ENCODE data around the gene CASP2. TPM values are rescaled to one million over a fixed set of nuclear protein-coding genes. Genes with fewer than 3 reads are reported as not detected.
A peak's percentile ranks its signal among the peaks of the same experiment; 100 is the strongest.
"Not testable (repeated sequence)": the region's sequence is repeated elsewhere in the genome, so short reads cannot be mapped to it uniquely, and the experiment has no call there.

CASP2 gene
- total RNA-seq, 1 experiment from 2014 or later = 67.2 TPM

GRCh38 chr7:143263266-143264195 is 24.6 kb upstream of the CASP2 start, which contains the start of gene GSTK1:
TSS of gene GSTK1 (plus strand) at chr7:143263441. CDS start at chr7:143263514, 73 bp downstream.
- H3K27me3 ChIP-seq (ENCODE audit: insufficient read depth, low read depth) = no peaks in the 10 kb centered on the region
- BruUV-seq (replicated peaks) = TSS peak; percentile 66
- H3K27ac ChIP-seq = peak within 1 kb of the TSS; percentile 36
- peaks cover 27% of the 10 kb centered on the region for H3K36me3 ChIP-seq (ENCODE audit: low read depth)
- peak within 1 kb of the TSS; percentile 93 for H3K4me2 ChIP-seq
- peaks cover 34% of the 10 kb centered on the region for H3K79me2 ChIP-seq (ENCODE audit: low read depth)
- no peaks in the 10 kb centered on the region for H3K9me2 ChIP-seq (ENCODE audit: insufficient read depth)
- no peak for TF ChIP-seq CTCF (conservative IDR thresholded peaks at IDR 0.05)
- TF ChIP-seq EZH2 (IDR thresholded peaks at IDR 0.05; ENCODE audit: low read depth) = no peak
- CTCF ChIA-PET = interaction anchor here (0.6 to 1.6 kb wide), 6 partner anchors 16 to 117 kb away, joined by 3 to 7 read pairs (median 4); partner anchors contain the start of gene CASP2
- intact Hi-C loops (cut with micrococcal nuclease; ENCODE audit: unreplicated experiment) = loop anchor here (1.0 kb wide), 2 partner anchors 14 to 22 kb away; no protein-coding TSS in a partner anchor
- POLR2A ChIA-PET (ENCODE audit: unreplicated experiment) = interaction anchor here (0.5 to 1.6 kb wide), 9 partner anchors 9 to 479 kb away, joined by 3 to 27 read pairs (median 5); no protein-coding TSS in a partner anchor
- no peaks in the 10 kb centered on the region for H4K20me1 ChIP-seq (ENCODE audit: insufficient read depth)
- H3K4me3 ChIP-seq = peak within 1 kb of the TSS; percentile 90
- peaks cover 48% of the 10 kb centered on the region for H3K4me1 ChIP-seq (replicated peaks; ENCODE audit: insufficient read depth)
- no peaks in the 10 kb centered on the region for H3K9me3 ChIP-seq (ENCODE audit: insufficient read depth, low read depth)
- H3F3A ChIP-seq (ENCODE audit: insufficient read depth, low read depth) = peaks cover 39% of the 10 kb centered on the region
- peak within 1 kb of the TSS; percentile 88 for H2AFZ ChIP-seq
- peak; percentile 68 to 81 for DNase-seq

GRCh38 chr7:143264196-143264568 is 24.0 kb upstream of the CASP2 start:
- intact Hi-C loops (cut with micrococcal nuclease; ENCODE audit: unreplicated experiment) = not testable (repeated sequence)
- peak overlapping the region; percentile 36; the same call in 1 of the 2 replicates for H3K27ac ChIP-seq
- CTCF ChIA-PET = interaction anchor here (0.7 kb wide), 1 partner anchor 35 kb away, joined by 3 read pairs; no protein-coding TSS in a partner anchor

GRCh38 chr7:143265017-143265693 is 23.0 kb upstream of the CASP2 start:
- H3K4me2 ChIP-seq = peak overlapping the region; percentile 93
- intact Hi-C loops (cut with micrococcal nuclease; ENCODE audit: unreplicated experiment) = no loop called here

More at GRCh38 chr7:143264196-143264568, 24.0 kb upstream of the CASP2 start:
- not testable (repeated sequence) for BruUV-seq (replicated peaks); H3K9me3 ChIP-seq (ENCODE audit: insufficient read depth, low read depth); DNase-seq; H4K20me1 ChIP-seq (ENCODE audit: insufficient read depth); H3K27me3 ChIP-seq (ENCODE audit: insufficient read depth, low read depth); H3K9me2 ChIP-seq (ENCODE audit: insufficient read depth)
- H3F3A ChIP-seq (ENCODE audit: insufficient read depth, low read depth) = peaks cover 33% of the 10 kb centered on the region
- H3K4me2 ChIP-seq = peak overlapping the region; percentile 93
- H3K4me3 ChIP-seq = peak overlapping the region; percentile 90
- H3K79me2 ChIP-seq (ENCODE audit: low read depth) = peaks cover 34% of the 10 kb centered on the region
- H3K36me3 ChIP-seq (ENCODE audit: low read depth) = peaks cover 27% of the 10 kb centered on the region
- peaks cover 42% of the 10 kb centered on the region for H3K4me1 ChIP-seq (replicated peaks; ENCODE audit: insufficient read depth)
- peak overlapping the region; percentile 88 for H2AFZ ChIP-seq
- POLR2A ChIA-PET (ENCODE audit: unreplicated experiment) = interaction anchor here (1.2 kb wide), 1 partner anchor 16 kb away, joined by 4 read pairs; no protein-coding TSS in a partner anchor

More at GRCh38 chr7:143265017-143265693, 23.0 kb upstream of the CASP2 start:
- H3K4me3 ChIP-seq = peak overlapping the region; percentile 90; the same call in 1 of the 2 replicates
- no peaks in the 10 kb centered on the region for H3K9me3 ChIP-seq (ENCODE audit: insufficient read depth, low read depth)
- peaks cover 35% of the 10 kb centered on the region for H3K36me3 ChIP-seq (ENCODE audit: low read depth)
- no peaks in the 10 kb centered on the region for H4K20me1 ChIP-seq (ENCODE audit: insufficient read depth)
- no peak for TF ChIP-seq CTCF (conservative IDR thresholded peaks at IDR 0.05)
- no peak for TF ChIP-seq EZH2 (IDR thresholded peaks at IDR 0.05; ENCODE audit: low read depth)
- no TSS peak for BruUV-seq (replicated peaks)
- CTCF ChIA-PET = interaction anchor here (0.6 to 0.7 kb wide), 3 partner anchors 30 to 116 kb away, joined by 3 to 13 read pairs (median 7); no protein-coding TSS in a partner anchor
- no peak overlapping the region for H3K27ac ChIP-seq
- no peak overlapping the region for H2AFZ ChIP-seq
- POLR2A ChIA-PET (ENCODE audit: unreplicated experiment) = interaction anchor here (0.7 kb wide), 1 partner anchor 300 kb away, joined by 36 read pairs; no protein-coding TSS in a partner anchor
- H3F3A ChIP-seq (ENCODE audit: insufficient read depth, low read depth) = peaks cover 30% of the 10 kb centered on the region
- no peaks in the 10 kb centered on the region for H3K27me3 ChIP-seq (ENCODE audit: insufficient read depth, low read depth)
- peaks cover 34% of the 10 kb centered on the region for H3K79me2 ChIP-seq (ENCODE audit: low read depth)
- DNase-seq = no peak
- peaks cover 32% of the 10 kb centered on the region for H3K4me1 ChIP-seq (replicated peaks; ENCODE audit: insufficient read depth)
- H3K9me2 ChIP-seq (ENCODE audit: insufficient read depth) = no peaks in the 10 kb centered on the region
